OCI-M1 (cell line): ENCODE measurements around the gene ZNF608.

Source experiments
- DNase-seq: peaks from one replicate; lab custom pipeline; 2025; lab: John Stamatoyannopoulos, UW

Gene ZNF608

GRCh38 chr5:124736805-124737188, 9.6 kb downstream of the ZNF608 start:
- no peak for DNase-seq

DNA sequence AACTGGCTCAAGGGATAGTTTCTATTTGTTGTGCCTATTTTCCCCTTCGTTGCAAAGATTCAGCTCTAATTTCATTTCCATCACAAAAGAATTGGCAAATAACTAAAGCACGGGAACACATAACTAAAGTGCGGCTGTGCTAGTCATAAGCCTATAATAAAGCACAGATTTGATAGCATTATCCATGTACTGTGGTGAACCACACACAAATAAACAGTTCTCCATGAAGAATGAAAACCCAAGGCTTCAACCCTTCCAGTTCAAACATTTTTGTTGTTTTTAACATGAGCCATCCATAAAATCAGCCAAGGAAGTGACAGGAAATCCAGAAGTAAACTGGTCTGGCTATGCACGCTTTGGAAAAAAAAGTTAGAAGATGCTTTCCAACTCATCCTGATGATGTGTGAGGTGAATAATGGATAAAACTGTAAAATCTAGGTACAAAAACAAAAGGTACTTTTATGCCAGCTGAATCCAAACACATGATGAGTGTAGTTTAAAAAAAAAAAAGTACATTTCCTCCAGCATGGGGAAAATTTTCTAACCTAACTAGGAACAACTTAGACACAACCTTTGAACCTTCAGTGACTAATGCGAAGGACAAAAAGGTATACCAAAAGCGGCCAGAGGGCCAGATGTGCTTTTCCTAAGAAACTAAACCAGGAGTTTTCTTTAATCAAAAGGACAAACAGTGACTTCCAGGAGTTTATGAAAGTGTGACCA, 10.2 kb downstream of the ZNF608 start:
- no peak for DNase-seq

- DNase-seq: no peak
These were observed 11.1 kb downstream of the ZNF608 start for GRCh38 chr5:124735169-124735858.

DNA sequence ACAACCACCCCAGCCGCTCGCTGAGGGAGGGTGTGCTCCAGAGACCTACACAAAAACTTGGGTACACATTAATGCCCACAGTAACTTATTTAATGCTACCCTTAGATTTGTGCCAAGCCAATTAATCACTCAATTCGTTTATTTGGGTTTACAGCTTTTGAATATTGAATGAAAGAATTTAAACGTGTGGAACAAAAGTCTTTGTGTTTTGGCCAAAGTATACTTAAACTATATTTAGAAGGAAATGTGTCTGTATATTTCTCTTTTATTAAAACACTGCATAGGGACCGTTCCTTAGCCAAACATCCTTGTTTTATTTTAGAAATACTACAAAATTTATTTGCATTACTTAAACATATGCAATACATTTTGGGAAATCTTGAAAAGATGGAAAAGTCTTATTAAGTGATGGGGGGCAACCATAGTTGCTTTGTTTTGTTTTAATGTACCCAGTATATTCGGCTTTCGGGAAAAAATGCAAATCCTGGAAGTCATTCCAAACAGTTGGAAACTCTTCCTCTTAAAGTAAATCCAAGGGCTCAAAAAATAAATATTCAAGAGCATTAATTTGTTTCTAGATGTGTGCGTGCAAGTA, 11.8 kb downstream of the ZNF608 start:
- DNase-seq: no peak

- DNase-seq: no peak
These were observed 13.1 kb downstream of the ZNF608 start for GRCh38 chr5:124733329-124733650.

DNA sequence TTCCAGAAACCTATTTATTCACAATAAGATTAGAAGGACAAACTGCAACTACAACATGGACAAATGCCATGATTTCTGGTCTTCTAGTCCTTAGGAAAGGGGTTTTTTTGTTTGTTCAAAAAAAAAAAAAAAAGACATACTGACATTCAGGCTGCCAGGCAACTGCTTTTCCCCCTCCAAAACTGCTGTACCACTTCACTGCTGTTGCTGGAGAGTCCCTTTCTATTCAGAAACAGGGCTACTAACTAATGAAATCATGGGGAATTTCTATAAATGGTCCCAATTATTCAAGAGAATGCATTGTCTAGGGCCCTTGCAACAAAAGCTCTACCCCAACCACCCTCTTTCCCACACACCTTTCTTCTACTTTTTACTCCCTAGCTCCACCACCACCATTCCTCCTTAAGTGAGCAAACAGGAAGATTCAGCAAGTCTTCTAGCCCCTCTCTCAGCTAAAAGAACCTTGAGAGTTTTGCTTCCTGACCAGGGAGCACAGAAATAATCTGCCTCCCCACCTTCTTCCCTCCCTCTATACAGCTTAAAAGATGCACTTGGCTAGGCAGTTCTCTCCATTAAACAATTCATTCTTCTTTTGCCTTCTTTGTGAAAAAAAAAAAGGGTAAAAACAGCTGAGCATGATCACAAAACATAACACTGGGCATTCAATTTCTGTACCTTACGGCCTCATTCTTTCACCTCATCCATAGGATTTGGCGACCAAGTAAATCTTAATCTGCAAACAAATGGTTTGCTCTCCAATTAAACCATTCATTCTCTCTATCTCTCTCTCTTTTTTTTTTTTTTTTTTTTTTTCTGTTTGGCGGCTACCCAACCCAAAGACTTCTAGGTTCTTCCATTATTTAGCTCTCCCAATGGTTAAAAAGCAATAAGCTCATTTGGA, 13.8 kb downstream of the ZNF608 start:
- no peak for DNase-seq

- no peak for DNase-seq
These were observed 16.1 kb downstream of the ZNF608 start for GRCh38 chr5:124730381-124730780.

- no peak for DNase-seq
These were observed 16.6 kb downstream of the ZNF608 start for GRCh38 chr5:124729720-124730359.

- DNase-seq: no peak
These were observed 17.5 kb downstream of the ZNF608 start for GRCh38 chr5:124728968-124729332.

DNA sequence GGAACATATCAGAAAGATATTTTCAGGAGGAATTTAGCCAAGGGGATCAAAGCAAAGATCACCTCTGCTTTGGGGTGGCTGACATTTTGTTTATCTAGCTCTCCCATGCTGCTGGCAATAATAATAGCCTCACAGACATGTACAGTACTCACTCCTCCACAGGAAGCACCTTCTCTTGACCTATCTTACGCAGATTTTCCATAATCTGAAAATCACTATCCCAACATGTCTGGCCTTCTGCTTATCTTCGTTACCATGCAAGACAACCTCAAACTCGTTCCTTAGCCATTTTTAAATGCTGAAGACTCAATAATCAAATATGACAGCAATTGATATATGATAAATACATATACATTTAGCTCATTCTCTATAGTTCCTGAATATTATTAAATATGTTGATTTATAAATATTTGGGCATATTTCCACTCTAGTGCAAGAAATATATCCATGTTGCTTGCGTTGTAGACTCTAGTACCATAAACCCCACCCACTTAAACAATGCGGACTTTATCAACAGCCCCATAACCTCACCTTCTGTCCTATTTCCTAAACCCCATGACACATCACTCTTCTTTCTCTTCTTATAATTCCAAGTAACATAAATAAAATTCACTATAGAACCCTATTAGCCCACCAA, 18.0 kb downstream of the ZNF608 start:
- no peak for DNase-seq

DNA sequence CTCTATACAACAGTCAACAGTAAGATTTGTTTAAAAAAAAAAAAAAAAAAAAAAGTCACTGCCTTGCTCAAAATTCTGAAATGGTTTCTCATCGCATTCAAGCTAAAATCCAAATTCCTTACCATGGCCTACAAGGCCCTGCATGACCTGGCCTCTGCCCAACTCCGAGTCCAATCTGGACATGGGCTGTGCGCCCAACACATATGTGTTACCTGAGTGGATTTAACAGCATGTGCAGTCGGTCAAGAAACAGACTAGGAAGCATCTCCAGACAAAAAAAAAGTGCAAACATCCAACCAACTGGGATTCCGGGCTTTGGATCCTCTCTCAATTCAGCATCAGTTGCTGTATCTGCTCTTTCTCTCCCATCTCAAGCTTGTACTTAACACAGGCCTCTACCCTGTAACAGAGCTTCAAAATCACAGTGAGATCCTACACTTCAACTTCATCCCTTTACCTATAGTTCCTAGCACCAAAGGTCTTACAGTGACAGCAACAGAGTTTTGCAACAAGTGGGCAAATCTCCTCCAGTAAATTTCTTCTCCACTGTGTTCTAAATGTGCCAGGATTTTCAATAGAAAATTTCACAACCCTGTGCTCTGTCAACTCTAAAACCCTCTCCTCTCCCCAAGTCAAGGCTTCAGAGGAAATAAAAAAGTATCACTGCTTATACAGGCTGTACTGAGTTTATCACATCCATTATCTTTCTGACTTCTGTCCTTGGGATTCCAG, 19.6 kb downstream of the ZNF608 start:
- no peak for DNase-seq

GRCh38 chr5:124725622-124726258, 20.7 kb downstream of the ZNF608 start:
- no peak for DNase-seq

DNA sequence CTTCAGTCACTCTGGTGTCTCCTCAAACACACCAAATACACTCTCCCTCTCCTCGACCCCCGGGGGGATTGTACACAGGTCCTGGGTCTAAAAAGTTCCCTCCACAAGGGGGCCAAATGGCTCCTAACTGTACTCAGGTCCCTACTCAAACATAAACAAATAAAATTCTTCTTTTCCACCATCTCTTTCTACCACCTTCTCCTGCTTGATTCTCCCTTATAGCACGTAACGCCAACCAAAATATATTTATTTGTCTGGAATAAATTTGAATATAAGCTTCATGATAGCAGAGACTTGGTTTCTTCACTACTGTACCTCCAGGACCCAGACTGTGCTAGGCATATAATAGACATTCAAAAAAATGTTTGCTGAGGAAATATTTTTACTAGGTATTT, 21.4 kb downstream of the ZNF608 start:
- DNase-seq: no peak

DNA sequence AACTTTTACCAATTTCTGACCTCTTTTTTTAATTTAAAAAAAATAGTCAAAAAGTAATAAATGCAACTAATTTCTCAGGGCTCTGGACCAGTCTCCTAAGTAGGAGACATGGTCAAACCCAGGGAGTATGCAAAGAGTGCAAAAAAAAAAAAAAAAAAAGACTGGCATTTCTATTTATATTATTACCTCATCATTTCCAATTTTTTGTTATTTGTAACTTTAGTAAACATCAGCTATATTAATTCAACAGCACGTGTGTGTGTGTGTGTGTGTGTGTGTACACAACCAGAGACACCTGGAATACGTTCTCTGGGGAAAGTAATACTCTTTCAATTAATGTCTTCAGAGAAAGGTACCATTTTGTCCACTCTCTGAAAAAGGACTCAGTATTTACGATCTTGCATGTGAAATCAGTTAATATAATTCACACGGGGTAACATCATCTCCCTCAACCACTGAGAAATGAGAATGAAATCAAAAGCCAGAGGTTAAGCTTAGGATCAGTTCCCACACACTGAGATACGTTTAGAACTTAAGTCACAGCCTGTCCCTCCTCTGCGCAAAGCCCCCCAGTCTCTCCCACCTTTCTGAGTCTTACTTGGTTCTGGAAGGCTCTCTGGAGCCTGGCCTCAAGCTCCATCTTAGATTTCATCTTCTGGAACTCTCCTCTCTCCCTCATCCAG, 21.9 kb downstream of the ZNF608 start:
- no peak for DNase-seq

GRCh38 chr5:124721229-124721735, 25.2 kb downstream of the ZNF608 start:
- no peak for DNase-seq

- no peak for DNase-seq
These were observed 25.8 kb downstream of the ZNF608 start for GRCh38 chr5:124720593-124720992.

DNA sequence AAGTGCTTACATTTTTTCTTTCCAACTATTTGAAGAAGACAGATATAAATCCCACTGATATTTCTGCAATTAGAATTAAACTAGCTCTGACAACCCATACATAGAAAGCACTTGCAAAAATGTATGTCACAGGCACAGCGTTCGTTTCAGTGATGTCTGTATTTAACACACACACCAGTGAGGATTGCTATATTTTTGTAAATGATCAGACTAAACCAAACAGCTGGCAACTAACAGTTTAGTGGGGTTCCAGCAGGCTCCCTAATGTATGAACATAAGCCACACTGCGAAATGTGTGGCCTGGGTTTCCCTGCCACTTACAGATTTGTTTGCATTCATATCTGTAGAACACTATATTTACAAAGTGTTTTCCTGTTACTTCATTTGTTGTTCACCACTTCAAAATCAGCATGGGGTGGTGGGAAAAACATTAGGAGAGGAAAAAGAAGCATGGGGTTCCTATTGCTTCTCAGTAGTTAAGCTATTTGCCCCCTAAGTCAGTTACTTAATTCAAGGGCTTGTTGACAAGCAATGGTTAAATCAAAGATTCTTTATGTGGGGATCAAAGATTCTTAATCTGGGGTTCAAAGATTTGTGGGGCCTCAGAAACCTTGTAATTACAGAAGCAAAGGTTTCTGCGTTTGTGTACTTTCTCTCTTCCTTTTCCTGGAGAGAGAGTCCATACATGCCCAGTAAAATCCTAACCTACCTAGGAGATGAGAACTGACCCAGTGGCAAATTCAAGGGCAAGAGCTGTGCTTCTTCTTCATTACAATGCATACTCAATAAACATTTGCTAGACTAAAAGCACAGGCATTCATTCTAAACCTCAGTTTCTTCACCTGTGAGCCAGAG, 27.1 kb downstream of the ZNF608 start:
- DNase-seq: no peak

DNA sequence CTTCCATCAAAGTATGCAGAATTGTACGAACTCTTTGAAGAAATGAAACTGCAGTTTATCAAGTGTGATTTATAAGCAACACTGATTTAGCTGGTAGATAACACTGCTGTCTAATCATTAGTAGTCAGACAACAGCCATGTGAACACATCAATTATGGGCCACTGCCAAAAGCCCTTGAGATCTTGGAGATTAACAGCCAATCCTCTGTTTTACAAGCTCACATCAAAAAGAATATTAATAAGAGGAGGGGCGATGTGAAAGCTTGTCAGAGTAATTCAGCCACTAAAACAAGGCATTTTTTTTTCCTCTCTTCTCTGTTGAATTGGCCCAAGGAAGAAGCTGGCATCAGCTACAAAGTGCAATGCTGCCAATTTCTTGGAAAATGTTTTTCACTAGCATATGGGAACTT, 28.1 kb downstream of the ZNF608 start:
- DNase-seq: no peak

DNA sequence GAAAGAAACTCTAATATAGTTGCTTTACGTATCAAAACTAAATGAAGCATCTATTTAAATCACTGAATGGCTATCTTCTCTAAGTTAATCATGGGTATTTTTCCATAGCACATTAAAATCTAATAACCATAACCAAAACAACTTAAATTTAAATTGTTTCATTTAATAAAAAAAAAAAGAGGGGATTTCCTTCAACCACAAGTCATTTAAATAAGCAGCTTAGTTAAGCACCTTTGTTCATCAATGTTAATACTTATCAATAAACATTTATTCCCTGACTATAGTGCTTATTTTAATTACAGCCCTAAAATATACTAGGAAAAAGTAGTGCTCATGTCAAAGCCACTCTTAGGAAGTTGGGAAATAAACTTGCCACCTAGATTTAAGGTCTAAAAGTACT, 30.3 kb downstream of the ZNF608 start:
- no peak for DNase-seq
